ENCODE data around the gene HADH. TPM values are rescaled to one million over a fixed set of nuclear protein-coding genes. Genes with fewer than 3 reads are reported as not detected.

The HADH gene
- total RNA-seq, 2 experiments from 2014 or later = 31.2 to 78.7 TPM

DNA sequence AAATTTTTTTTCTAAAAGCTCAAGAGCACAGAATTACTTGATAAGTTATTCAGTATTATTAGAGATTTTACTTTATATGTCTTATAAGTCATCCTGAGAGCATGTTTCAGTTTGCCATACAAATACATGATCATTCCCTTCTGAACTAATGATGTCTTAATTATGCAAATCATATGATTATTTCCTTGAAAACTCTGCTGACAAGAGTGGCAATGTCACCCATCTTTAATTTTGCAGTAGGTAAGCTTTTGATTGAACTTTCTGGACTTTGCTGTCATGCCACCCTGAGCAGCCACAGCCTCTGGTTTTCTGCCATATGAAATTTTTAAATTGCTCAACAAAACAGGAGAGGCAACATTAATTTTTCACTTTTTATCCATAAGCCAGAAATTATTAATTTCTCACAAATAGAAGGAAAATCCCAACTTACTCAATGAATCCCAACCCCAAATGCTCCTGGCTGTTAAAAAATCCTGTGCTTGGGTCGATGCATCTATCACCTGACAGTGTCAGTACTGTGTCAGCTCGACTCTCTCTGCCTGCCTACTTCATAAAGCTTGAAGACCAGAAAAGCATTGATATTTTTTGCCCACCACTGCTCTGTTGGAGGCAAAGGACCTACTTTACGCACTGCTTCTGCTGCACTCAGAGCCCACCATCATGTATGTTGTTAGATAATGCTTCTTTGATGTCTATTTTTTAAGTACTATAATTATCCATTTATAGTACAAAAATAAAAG, 11.6 kb upstream of the HADH start:
- no TSS peak for BruUV-seq (replicated peaks)
- H3K27ac ChIP-seq (ENCODE audit: low read depth, low read length, poor library complexity, severe bottlenecking) = no peak overlapping the region
- H3K9me2 ChIP-seq (ENCODE audit: insufficient read depth, low read length) = no peaks in the 10 kb centered on the region
- no peak for TF ChIP-seq EZH2phosphoT487 (IDR thresholded peaks at IDR 0.05; ENCODE audit: borderline replicate concordance, low read depth, low read length)
- TF ChIP-seq, protein P1, sequence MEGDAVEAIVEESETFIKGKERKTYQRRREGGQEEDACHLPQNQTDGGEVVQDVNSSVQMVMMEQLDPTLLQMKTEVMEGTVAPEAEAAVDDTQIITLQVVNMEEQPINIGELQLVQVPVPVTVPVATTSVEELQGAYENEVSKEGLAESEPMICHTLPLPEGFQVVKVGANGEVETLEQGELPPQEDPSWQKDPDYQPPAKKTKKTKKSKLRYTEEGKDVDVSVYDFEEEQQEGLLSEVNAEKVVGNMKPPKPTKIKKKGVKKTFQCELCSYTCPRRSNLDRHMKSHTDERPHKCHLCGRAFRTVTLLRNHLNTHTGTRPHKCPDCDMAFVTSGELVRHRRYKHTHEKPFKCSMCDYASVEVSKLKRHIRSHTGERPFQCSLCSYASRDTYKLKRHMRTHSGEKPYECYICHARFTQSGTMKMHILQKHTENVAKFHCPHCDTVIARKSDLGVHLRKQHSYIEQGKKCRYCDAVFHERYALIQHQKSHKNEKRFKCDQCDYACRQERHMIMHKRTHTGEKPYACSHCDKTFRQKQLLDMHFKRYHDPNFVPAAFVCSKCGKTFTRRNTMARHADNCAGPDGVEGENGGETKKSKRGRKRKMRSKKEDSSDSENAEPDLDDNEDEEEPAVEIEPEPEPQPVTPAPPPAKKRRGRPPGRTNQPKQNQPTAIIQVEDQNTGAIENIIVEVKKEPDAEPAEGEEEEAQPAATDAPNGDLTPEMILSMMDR (conservative IDR thresholded peaks at IDR 0.05; ENCODE audit: low read length) = no peak
- CTCF ChIA-PET (ENCODE audit: unreplicated experiment) = no interaction called here
- H3K79me2 ChIP-seq (ENCODE audit: insufficient read depth, low read depth, low read length) = no peaks in the 10 kb centered on the region
- H3K4me1 ChIP-seq (ENCODE audit: insufficient read depth, low read length, poor library complexity, severe bottlenecking) = no peaks in the 10 kb centered on the region
- H3K9me3 ChIP-seq (ENCODE audit: low read length) = peaks cover 23% of the 10 kb centered on the region; the same call in 1 of the 2 replicates
- H4K20me1 ChIP-seq (ENCODE audit: insufficient read depth, low read length) = no peaks in the 10 kb centered on the region
- H2AFZ ChIP-seq (ENCODE audit: low read length) = no peak overlapping the region
- no peaks in the 10 kb centered on the region for H3K36me3 ChIP-seq (ENCODE audit: insufficient read depth, low read length)
- no peak for DNase-seq (ENCODE audit: low spot score)
- POLR2A ChIA-PET = no interaction called here
- intact Hi-C loops (cut with micrococcal nuclease; ENCODE audit: unreplicated experiment) = no loop called here
- no peak overlapping the region for H3K4me3 ChIP-seq (ENCODE audit: low read depth, low read length, poor library complexity, severe bottlenecking)
- H3K4me2 ChIP-seq (ENCODE audit: low read length) = no peak overlapping the region

DNA sequence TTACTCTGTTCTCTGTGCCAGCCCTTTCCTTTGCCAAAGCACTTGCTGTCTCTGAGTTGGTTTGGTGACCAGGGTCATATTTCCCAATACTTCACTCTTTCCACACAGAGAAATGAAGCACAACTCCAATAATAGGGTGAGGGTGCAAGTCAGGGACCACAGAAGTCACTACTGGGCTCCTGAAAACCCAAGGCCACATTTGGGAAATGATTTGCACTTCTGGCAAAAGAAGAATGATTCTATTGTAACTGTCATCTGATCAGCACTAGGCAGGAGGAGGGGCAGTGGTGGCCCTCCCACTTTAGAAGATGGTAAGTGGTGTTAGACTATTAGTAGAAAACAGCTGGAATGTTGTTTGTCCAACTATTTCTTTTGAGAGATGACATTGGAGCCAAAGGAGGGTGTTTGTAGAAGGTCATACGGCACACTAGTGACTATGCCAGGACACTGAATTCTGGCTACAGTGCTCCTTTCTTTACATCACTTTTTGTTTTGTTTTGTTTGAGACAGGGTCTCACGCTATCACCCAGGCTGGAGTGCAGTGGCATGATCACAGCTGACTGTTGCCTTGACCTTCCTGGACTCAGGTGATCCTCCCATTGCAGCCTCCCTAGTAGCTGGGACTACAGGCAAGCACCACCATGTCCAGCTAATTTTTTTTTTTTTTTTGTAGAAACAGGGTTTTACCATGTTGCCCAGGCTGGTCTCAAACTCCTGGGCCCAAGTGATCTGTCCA, 10.8 kb upstream of the HADH start:
- BruUV-seq (replicated peaks) = no TSS peak
- TF ChIP-seq, protein P1 (conservative IDR thresholded peaks at IDR 0.05; ENCODE audit: low read length) = no peak
- TF ChIP-seq EZH2phosphoT487 (IDR thresholded peaks at IDR 0.05; ENCODE audit: borderline replicate concordance, low read depth, low read length) = no peak

More for the DNA sequence above, 10.8 kb upstream of the HADH start:
- Histone ChIP-seq H2AFZ (ENCODE audit: low read length) (no peak overlapping the region), H3K36me3 (ENCODE audit: insufficient read depth, low read length) (no peaks in the 10 kb centered on the region), H3K27ac (ENCODE audit: low read depth, low read length, poor library complexity, severe bottlenecking) (no peak overlapping the region), H4K20me1 (ENCODE audit: insufficient read depth, low read length) (no peaks in the 10 kb centered on the region), H3K4me1 (ENCODE audit: insufficient read depth, low read length, poor library complexity, severe bottlenecking) (no peaks in the 10 kb centered on the region), H3K9me3 (ENCODE audit: low read length) (peaks cover 23% of the 10 kb centered on the region; the same call in 1 of the 2 replicates), H3K4me2 (ENCODE audit: low read length) (no peak overlapping the region), H3K79me2 (ENCODE audit: insufficient read depth, low read depth, low read length) (no peaks in the 10 kb centered on the region), H3K4me3 (ENCODE audit: low read depth, low read length, poor library complexity, severe bottlenecking) (no peak overlapping the region), H3K9me2 (ENCODE audit: insufficient read depth, low read length) (no peaks in the 10 kb centered on the region)
- ChIA-PET CTCF (ENCODE audit: unreplicated experiment) (no interaction called here), POLR2A (no interaction called here)
- no peak for DNase-seq (ENCODE audit: low spot score)
- intact Hi-C loops (cut with micrococcal nuclease; ENCODE audit: unreplicated experiment) = no loop called here
